HG02943 (cell line): Measurements from ENCODE around the gene FXYD3.
"Not testable (repeated sequence)": the region's sequence is repeated elsewhere in the genome, so short reads cannot be mapped to it uniquely, and the experiment has no call there.

Source experiments
- ATAC-seq: cut with Tn5 transposase; IDR thresholded peaks from one replicate; pipeline ENCODE4 v1.9.1; 2021; ENCODE audit warnings: mild to moderate bottlenecking, low read depth, moderate library complexity; ENCODE audit not compliant: unreplicated experiment

The FXYD3 gene

DNA sequence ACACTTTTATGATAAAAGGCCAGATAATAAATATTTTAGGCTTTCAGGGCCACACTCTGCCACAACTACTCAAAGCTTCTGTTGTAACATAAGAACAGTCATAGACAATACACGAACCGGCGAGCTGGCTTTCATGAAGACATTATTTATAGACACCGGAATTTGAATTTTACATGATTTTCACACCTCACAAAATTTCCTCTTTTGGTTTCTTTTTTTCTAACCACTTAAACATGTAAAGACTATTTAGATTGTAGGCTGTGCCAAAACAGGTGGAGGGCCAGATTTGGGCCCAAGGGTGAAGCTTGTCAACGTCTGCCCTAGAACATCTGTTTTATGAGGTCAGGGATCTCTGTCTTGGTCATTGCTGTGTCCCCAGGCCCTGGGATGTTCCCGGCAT is 29.7 kb upstream of the FXYD3 start:
- ATAC-seq: no peak

DNA sequence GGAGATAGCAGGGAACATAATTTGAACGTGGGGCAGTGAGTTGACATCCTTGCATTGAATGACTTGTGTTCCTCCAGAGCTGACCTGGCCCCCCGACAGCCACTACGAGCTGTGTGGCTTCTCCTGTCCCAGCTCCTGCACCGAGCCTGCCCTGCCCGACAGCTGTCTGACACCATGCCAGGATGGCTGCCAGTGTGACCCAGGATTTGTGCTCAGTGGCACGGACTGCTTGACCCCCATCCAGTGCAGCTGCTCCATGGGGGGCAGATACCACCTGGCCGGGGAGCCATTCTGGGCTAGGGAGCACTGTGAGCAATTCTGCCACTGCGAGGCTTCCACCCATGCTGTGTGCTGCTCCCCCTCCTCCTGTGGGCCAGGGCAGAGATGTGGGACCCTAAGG is 29.2 kb upstream of the FXYD3 start:
- ATAC-seq: no peak

DNA sequence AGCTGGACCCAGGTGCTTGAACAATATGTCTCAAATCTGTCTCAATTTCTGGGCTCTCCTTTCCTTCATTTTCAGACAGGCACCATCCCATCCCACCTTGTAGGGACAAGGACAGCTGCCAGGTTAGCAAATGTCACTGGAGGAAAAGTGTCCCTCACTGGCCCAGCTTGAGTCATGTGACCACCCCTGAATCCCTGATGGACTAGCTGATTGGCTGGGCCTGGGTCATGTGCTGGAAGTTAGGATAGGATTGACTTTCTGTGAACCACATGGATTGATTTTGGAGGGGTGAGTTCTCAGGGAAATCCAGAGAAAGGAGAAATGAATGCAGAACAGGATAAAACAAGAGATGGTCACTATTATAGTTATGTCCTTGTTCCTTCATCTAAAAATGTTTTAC is 28.2 kb upstream of the FXYD3 start:
- ATAC-seq: no peak

DNA sequence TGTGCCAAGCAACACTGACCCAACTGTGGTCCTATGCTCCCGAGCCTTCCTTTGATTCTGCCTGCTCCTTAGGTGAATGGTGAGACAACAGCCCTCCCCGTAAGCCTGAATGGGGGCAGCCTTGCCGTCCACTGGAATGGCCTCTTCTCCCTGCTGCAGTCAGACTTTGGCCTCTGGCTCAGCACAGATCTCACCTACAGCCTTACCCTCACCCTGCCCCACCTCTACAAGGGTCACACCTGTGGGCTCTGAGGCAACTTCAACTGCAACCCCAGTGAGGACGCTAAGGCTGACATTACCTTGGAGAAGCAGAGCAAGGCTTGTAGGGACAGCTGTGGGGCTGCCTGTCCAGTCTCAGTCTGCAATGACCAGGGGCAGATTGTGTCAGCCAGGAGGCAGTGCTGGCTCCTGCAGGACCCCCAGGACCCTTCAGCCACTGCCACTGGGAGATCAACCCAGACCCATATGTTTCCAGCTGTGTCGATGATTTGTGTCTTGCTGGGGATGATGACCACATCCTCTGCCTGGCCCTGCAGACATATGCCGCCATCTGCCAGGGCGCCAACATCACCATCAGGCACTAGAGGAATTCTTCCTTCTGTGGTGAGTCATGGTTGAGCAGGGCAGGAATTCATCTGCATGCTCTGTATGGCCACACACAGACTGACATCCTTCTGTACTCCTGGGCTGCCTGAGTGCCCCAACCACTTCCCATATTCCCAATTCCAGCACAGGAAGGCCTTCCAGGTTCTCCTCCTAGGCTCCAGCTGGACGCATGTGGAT is 27.3 kb upstream of the FXYD3 start:
- ATAC-seq: no peak

DNA sequence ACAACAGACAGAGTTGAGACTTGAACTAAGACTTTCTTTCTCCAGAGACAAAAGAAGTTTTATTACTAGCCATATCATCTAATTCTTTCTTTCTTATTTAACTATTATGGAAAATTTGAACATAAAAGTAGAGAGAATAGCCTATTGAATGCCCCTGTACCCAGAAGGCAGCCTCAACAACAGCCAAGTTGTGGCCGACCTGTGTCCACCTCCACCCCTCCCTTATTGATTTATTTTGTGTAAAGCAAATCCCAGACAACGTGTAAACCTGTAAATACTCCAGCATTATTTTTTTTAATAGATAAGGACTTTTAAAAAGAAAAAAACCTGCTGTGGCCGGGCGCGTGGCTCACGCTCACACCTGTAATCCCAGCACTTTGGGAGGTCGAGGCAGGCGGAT is 26.1 kb upstream of the FXYD3 start:
- ATAC-seq: no peak

DNA sequence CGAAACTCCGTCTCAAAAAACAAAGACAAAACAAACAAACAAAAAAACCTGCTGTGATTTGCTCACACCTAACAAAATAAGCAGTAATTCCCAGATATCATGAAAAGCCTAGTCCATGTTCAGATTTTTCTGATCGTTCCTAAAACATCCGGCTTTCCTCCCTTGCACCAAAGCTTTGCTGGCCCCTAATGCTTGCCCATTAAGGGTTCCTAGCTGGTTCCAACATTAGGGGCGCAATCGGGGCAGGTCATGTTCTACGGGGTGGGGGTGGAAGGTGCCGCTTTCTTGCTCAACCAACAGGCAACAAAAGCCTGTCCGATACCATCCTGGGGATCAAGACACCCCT is 25.5 kb upstream of the FXYD3 start:
- ATAC-seq: no peak

DNA sequence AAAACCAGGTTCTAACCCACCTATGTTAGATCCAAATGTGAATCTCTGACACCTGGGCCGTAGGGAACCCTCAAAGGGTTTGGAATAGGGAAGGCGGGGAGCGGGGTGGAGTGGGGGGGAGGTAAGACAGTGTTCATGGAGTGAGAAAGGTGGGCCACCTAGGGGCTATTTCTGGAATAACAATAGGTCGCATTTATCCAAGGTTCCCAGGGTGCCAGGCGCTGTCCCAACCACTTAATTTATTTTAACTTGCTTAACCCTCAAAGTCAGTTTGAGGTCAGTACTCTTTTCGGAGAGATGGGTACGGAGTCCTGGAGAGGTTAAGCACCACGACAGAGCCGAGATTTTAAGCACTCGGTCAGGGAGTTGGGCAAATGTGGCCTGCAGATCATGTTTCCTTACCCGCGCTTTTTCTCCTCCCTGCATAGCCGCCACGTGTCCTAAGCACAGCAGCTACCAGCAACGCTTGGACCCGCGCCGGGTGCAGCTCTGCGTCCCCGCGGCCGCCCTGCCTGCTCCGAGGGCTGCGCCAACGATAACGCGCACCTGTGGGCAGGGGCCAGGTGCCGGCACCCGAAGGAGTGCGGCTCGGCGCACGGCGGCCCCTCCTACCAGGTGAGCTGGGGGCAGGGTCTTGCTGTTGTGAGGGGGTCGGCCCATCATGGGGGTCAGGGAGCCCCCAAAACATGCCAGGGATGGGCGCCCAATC is 25.0 kb upstream of the FXYD3 start:
- no peak for ATAC-seq

DNA sequence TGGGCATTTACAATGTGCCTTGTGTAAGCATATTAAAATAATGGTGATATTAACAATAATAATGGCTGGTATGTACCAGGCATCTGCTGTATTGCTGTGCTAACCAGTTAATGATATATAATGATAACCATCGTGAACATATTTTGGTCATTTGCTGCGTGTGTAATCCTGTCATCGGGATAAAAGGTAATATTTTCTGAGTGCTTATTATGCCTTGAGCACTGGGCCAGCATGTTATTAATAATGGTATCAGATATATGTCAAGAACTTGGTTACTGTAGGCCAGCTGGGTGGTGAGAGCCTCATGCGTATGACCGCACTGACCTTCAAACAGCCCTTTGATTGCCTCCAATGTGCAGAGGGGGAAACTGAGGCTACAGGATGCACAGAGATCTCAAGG is 22.2 kb upstream of the FXYD3 start:
- no peak for ATAC-seq

DNA sequence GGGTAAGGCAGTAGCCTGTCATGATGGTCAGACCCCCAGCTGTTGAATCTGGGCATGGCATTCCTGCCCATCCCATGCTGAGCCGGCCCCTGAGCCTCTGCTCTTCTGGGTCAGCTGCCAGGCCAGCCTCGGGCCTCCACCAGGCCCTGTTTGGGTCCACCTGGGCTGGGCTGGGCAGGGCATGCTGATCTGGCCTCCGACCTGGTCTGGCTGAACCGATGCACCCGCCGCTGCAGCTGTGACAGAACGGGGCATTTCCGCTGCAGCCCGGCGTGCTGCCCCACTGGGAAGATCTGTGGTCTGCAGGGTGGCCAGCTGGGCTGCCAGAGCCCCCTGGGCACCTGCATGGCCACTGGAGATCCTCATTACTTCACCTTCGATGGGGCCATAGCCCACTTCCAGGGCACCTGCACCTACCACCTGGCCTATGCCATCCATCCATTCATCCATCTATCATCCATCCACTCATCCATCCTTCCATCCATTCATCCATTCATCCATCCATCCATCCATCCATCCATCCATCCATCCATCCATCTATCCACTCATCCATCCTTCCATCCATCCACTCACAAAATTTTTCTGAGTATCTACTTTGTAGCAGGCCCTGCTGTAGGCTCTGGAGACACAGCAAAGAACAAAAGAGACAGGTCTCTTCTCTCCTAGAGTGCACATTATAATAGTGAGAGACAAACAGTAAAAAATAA is 21.5 kb upstream of the FXYD3 start:
- no peak for ATAC-seq

DNA sequence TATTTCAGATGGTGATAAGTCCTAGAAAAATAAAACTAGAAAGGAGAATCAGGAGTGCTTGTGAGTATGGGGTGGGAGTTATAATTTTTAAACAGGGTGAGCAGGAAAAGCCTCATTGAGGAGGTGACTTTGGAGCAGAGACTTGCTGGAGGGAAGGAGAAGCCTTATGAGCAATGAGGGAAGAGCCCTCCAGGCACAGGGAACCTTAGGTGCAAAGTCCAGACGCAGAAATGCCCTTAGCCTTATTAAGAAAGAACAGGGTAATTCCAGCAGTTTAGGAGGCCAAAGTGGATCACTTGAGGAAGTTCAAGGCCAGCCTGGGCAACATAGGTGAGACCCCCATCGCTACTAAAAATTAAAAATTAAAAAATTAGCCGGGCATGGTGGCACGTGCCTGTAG is 21.0 kb upstream of the FXYD3 start:
- no peak for ATAC-seq

DNA sequence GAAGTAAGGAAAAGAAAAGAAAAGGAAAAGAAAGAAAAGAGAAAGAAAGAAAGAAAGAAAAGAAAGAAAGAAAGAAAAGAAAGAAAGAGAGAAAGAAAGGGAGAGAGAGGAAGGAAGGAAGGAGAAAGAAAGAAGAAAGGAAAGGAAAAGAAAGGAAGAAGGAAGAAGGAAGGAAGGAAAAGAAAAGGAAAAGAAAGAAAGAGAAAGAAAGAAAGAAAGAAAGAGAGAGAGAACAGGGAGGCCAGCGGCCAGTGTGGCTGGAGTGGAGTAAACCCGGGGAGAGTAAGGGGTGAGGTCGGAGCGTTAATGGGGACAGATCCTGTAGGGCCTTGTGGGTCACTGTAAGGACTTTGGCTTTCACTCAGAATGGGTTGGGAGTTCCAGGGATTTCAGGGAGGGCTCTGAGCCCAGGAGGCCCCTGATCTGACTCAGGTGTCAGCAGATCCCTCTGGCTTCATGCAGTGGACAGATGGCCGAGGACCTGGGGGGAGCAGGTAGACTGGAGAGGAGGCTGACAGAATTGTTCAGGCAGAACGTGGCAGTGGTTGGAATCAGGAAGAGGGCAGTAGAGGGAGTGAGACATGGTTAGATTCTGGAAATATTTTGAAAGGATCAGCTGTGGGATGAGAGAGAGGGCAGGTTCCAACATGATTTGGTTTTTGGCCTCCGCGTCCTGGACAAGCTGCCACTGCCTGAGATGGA is 19.8 kb upstream of the FXYD3 start:
- ATAC-seq: no peak

DNA sequence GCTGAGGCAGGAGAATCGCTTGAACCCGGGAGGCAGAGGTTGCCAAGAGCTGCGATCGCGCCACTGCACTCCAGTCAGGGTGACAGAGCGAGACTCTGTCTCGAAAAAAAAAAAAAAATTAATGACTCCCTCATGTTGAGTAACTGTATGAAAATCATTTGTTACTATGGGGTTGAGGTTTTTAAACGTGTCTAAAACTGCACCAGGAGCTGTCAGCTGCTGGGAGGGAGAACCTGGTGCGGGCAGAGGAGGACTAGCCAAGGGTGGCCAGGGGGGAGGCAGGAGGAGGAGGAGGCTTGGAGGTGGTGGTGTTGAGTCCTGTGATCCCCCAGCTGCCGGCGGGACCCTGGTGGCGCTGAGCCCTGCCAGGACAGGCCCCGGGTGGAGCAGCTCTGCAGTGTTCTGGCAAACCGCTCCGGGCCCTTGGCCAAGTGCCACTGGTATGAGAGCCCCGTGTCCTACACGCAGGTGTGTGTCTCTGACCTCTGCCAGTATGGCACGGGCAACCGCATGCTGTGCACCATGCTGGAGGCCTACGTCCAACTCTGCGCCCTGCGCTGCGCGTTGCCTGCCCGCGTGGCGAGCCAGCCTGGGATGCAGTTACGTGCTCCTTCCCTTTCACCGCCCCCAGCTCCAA is 17.1 kb upstream of the FXYD3 start:
- no peak for ATAC-seq

DNA sequence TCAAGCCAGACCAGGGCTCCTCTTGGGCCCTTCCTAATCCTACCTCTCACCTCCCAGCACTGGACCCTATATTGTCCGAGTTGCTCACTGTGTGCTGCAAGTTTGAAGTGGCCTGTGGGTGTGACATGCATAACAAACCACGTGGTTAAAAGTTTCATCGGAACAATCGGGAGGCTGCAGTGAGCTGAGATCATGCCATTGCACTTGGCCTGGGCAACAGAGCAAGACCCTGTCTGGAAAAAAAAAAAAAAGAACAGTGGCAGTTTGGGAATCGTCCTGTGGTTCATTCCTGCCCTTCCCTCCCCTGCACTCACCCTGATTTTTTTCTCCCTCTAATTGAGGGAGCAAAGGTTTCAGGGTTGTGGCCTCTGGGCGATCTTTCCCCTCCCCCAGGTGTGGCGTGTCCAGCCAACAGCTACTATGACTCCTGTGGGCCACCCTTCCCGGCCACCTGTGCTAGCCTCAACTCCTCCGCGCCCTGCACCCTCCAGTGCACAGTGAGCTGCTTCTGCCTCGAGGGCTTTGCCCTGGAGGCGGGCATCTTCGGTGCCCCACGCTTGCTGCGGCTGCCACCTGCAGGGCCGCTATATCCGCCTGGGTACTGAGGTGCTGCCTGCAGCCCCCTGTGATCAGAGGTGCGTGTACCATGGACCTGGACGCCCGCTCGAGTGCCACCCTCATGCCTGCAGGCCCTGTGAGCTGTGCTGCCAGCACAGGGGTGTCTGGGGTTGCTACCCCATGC is 16.3 kb upstream of the FXYD3 start:
- no peak for ATAC-seq

DNA sequence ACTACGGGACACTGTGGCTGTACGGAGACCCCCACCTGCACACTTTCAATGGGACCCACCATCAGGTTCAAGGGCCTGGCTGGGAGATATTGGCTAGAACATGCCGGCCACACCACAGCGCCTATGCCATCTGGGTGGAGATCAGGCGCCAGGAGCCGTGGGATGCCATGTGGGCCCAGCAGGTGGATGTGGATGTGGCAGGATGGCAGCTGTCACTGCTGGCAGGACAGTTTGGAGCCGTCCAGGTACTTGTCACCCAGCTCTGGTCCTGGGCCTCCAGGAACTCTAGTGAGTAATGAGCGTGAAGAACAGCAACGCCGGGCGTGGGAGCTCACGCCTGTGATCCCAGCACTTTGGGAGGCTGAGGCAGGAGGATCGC is 15.7 kb upstream of the FXYD3 start:
- ATAC-seq: no peak

DNA sequence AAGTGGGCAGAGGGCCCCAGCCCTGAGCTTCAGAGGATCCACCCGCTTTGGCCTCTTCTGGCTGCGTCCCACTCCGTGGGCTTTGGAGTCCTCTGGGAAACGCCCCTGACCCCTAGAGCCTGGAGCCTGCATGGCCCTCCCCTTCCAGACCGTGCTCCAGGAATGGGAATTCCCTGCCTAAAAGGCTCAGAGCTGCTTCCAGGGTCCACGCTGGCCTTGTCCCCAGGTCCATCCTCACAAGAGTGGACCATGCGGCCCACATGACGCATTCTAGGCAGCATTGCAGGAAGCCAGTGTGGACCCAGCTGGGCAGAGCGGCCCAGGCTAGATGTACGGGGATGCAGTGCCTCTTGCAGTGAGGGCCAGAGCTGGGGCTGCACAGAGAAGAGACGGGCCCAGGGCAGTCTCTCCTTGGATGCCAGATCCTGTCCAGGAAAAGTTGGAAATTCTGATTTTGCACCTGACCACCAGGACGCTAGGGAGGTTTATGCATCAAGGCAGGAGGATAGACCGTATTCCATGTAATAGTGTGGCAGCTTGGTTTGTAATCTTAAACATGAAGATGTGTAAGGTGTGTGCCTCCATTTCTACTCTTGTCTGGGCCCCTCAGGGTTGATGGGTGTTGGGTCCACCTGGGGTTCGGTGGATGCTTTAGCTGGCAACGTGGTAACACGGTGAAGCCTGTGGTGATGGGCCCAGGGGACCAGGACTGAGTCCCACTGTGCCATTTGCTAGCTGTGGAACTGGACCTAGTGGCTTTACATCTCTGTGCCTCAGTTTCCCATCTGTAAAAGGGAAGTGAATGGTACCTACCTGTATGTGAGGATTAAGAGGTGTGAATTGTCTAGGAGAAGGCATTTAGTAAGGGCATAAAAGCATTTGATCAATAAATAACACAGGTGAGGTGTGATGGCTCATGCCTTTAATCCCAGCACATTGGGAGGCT is 14.8 kb upstream of the FXYD3 start:
- ATAC-seq: no peak

DNA sequence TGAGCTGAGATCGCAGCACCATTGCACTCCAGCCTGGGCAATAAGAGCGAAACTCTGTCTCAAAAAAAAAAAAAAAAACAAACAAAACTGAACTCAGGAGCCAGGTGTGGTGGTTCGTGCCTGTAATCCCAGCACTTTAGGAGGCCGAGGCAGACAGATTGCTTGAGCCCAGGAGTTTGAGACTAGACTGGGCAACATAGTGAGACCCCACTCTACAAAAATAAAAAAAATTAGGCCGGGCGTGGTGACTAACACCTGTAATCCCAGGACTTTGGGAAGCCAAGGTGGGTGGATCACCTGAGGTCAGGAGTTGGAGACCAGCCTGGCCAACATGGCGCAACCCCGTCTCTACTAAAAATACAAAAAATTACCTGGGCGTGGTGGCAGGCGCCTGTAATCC is 13.7 kb upstream of the FXYD3 start:
- ATAC-seq: not testable (repeated sequence)

DNA sequence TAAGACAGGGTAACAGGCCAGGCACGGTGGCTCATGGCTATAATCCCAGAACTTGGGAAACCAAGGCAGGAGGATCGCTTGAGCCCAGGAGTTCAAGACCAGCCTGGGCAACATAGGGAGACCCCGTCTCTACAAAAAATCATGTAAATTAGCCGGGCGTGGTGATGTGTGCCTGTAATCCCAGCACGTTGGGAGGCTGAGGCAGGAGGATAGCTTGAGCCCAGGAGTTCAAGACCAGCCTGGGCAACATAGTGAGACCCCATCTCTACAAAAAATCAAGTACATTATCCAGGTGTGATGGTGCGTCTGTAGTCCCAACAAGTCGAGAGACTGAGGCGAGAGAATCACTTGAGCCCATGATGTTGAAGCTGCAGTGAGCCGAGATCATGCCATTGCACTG is 12.0 kb upstream of the FXYD3 start:
- ATAC-seq: not testable (repeated sequence)

DNA sequence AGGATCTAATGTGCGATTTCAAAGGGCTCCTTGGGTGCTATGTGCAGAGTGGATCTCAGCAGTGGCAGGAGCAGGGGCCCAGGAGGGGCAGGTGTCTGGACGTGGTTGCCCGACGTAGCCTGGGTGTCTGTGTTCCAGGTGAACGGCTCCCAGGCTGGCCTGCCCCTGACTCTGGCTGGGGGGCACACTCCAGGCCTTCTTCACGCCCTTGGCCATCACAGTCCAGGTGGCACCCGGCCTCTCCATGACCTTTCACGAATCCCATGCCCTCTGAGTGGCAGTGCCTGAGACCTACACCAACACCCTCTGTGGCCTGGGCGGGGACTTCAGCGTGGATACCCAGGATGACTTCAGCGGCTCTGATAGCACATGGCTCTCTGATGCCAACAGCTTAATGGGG is 11.3 kb upstream of the FXYD3 start:
- ATAC-seq: no peak

DNA sequence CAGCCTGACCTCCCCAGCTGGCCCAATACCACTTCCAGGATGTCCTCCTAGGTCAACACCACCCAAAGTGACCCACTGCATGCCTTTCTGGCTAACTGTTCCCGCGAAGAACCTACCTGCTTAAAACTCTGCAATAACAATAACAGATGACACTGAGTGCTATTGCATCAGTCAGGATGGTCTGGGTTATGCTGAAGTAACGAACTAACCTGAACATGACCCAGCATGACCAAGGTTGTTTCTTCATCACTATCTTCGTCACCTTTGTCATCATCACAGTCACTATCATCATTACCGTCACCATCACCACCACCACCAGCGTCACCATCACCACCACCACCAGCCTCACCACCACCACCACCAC is 10.6 kb upstream of the FXYD3 start:
- ATAC-seq: no peak
